K562 (cell line): ENCODE measurements around the gene PUM1. TPM values are rescaled to one million over a fixed set of nuclear protein-coding genes. Genes with fewer than 3 reads are reported as not detected.
A peak's percentile ranks its signal among the peaks of the same experiment; 100 is the strongest.

Source experiments
- C11orf30 ChIP-seq: fragments of 450-650 bp; IDR thresholded peaks from 2 replicates; pipeline ENCODE4 v1.6.1; 2016; ENCODE audit warnings: low read depth, mild to moderate bottlenecking
- EHMT2 ChIP-seq: fragments of 450-650 bp; IDR thresholded peaks from 2 replicates; pipeline ENCODE4 v1.6.1; 2018; ENCODE audit warnings: antibody characterized with exemption
- ESRRA ChIP-seq: fragments of 450-650 bp; IDR thresholded peaks from 2 replicates; pipeline ENCODE4 v1.6.1; 2014; ENCODE audit warnings: low read depth, mild to moderate bottlenecking, moderate library complexity, borderline replicate concordance
- ETV1 ChIP-seq: fragments of 450-650 bp; conservative IDR thresholded peaks from 2 replicates; pipeline ENCODE4 v1.6.1; 2016; ENCODE audit warnings: missing genetic modification characterization, control low read depth, low read depth, missing compliant biosample characterization
- HMGN3 ChIP-seq: IDR thresholded peaks from 2 replicates; pipeline ENCODE4 v1.6.1; 2011; ENCODE audit warnings: borderline replicate concordance, low read depth, mild to moderate bottlenecking, mixed read lengths, low read length; ENCODE audit not compliant: insufficient read length; ENCODE audit errors: extremely low read depth
- HNRNPH1 ChIP-seq: fragments of 200-400 bp; formaldehyde crosslinking; optimal IDR thresholded peaks from 2 replicates; pipeline ENCODE3; 2017; ENCODE audit warnings: low read depth, mild to moderate bottlenecking, low read length, moderate library complexity
- HNRNPLL ChIP-seq: fragments of 200-400 bp; formaldehyde crosslinking; IDR thresholded peaks from 2 replicates; pipeline ENCODE4 v1.6.1; 2017; ENCODE audit warnings: low read length, low read depth, mild to moderate bottlenecking; ENCODE audit not compliant: poor library complexity, severe bottlenecking
- KLF10 ChIP-seq: fragments of 250-450 bp; sonication (Bioruptor Pico); IDR thresholded peaks from 2 replicates; pipeline ENCODE4 v1.6.1; 2021; ENCODE audit warnings: matching md5 sums
- L3MBTL2 ChIP-seq: fragments of 450-650 bp; IDR thresholded peaks from 2 replicates; pipeline ENCODE4 v1.6.1; 2016; ENCODE audit warnings: mild to moderate bottlenecking, moderate library complexity
- LEF1 ChIP-seq: fragments of 450-650 bp; IDR thresholded peaks from 2 replicates; pipeline ENCODE4 v1.6.1; 2016; ENCODE audit warnings: mild to moderate bottlenecking
- MLX ChIP-seq, 2 experiments: fragments of 450-650 bp in 1 of 2; sonication (generic) in 1 of 2; formaldehyde crosslinking; conservative IDR thresholded peaks; 2 replicates each; pipeline versions ENCODE4 v1.4.0 to v1.8.1; 2020 to 2022; ENCODE audit warnings: mild to moderate bottlenecking in 1 of 2, missing genetic modification reagents in 1 of 2
- NR2C2 ChIP-seq, 2 experiments: fragments of 200-800 bp in 1 of 2; sonication (Bioruptor generic) in 1 of 2; sonication (generic) in 1 of 2; formaldehyde crosslinking in 1 of 2; IDR thresholded peaks; 2 replicates each; pipeline versions ENCODE4 v1.6.1 to v1.8.0; 2016 to 2022; ENCODE audit warnings: mild to moderate bottlenecking in 1 of 2, missing compliant biosample characterization in 1 of 2, missing genetic modification characterization in 1 of 2, missing genetic modification reagents in 1 of 2
- PHB2 ChIP-seq: fragments of 450-650 bp; IDR thresholded peaks from 2 replicates; pipeline ENCODE4 v1.6.1; 2017; ENCODE audit warnings: low read depth
- TEAD2 ChIP-seq: fragments of 450-650 bp; IDR thresholded peaks from 2 replicates; pipeline ENCODE4 v1.6.1; 2016; ENCODE audit warnings: missing genetic modification characterization, control low read depth, missing compliant biosample characterization
- ZNF121 ChIP-seq: sonication (generic); formaldehyde crosslinking; conservative IDR thresholded peaks from 2 replicates; pipeline ENCODE4 v1.8.0; 2022; ENCODE audit warnings: missing genetic modification reagents
- ZNF263 ChIP-seq: sonication (generic); formaldehyde crosslinking; IDR thresholded peaks from 2 replicates; pipeline ENCODE4 v1.8.0; 2022; ENCODE audit warnings: mild to moderate bottlenecking, missing genetic modification reagents, borderline replicate concordance
- ZNF3 ChIP-seq: fragments of 250-450 bp; sonication (Bioruptor Pico); IDR thresholded peaks from 2 replicates; pipeline ENCODE4 v1.5.0; 2021; ENCODE audit warnings: mild to moderate bottlenecking, moderate library complexity
- polyA plus RNA-seq, 8 experiments: library from polyadenylated mRNA; depleted of rRNA in 4 of 8; stranded (reverse) in 5 of 8; unstranded in 3 of 8; fragments of >200 nt; fragmentation: Nextera tagmentation in 2 of 8; fragmentation: Illumina TruSeq in 1 of 8; extraction: Ambion mirVana in 2 of 8; extraction: Trizol in 1 of 8; gene quantifications; 2 replicates each; pipeline versions ENCODE4 v1.2.1 to v1.2.3, GENCODE V29; 2011 to 2014; ENCODE audit warnings: inconsistent platforms in 1 of 8, missing spikeins in 1 of 8
- total RNA-seq, 7 experiments: library from RNA; depleted of rRNA in 6 of 7; stranded (reverse); fragments of >200 nt in 6 of 7; fragmentation: Illumina TruSeq in 2 of 7; extraction: Trizol in 2 of 7; gene quantifications; 2 replicates each; pipeline versions ENCODE4 v1.2.1 to v1.2.3, GENCODE V29; 2011 to 2021; ENCODE audit warnings: low replicate concordance in 1 of 7
- TF ChIP-seq, protein P1 (sequence below): fragments of 450-650 bp; IDR thresholded peaks from 2 replicates; pipeline ENCODE4 v1.6.1; 2017; ENCODE audit warnings: antibody characterized with exemption, mild to moderate bottlenecking

Gene PUM1
- total and polyA plus RNA-seq, 9 of the 15 experiments (the other 6 are each of a cell fraction or from before 2014, with no cell fraction given) = 37.7 to 104 (median 55.7) TPM

DNA sequence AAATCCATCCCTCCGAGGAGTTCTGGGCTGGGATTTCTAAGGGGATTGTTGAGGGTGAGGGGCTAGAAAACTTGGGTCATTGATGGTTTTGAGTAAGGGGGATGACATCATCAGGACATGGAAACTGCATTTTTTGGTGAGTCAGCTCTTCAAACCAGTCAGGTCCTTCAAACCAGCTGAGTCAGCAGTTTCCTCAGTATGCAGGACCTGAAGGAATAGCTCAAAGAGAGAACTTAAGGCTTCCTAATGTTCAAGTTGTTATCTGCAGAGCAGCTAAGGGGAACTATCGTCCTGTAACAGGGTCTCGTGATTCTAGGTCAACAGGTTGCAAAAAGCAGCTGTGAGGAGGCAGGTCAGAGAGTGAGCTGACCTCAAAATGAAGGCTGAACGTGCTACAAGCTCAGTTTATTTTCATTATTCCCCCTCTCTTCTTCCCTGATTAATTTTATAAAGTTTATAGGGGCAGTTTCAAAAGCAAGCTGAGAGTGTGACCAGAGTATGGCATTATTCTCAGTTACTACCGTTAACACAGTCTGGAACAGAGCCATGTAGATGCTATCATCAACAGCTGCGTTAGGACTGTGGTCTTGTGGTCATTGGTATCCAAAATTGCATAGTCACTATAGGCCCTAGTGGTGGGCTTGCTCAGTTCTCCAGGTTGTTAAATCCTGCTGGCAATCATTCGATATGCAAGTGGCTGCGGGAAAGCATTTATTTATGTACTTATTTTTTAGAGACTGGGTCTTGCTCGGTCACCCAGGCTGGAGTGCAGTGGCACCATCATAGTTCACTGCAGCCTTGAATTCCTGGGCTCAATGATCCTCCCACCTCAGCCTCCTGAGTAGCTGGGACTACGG is 146.3 kb downstream of the PUM1 start (continued):
- TF ChIP-seq L3MBTL2 (peak; percentile 81), C11orf30 (peak; percentile 100), ZNF3 (CRISPR knock-in tag) (no peak), PHB2 (peak; percentile 14; the same call in 1 of the 2 replicates), ETV1 (tag) (peak; percentile 2; the same call in 1 of the 2 replicates), HNRNPH1 (no peak), ZNF263 (CRISPR knock-in tag) (peak; percentile 19; the same call in 1 of the 2 replicates), HNRNPLL (no peak), KLF10 (CRISPR knock-in tag) (no peak), NR2C2 (CRISPR knock-in tag; IDR thresholded peaks at IDR 0.05) (no peak), NR2C2 (tag; IDR thresholded peaks at IDR 0.05) (peak; percentile 87), ZNF121 (no peak), LEF1 (peak; percentile 95), ESRRA (peak; percentile 91), TEAD2 (tag) (peak; percentile 73; the same call in 1 of the 2 replicates), MLX (CRISPR knock-in tag; conservative IDR thresholded peaks at IDR 0.05) (no peak), EHMT2 (peak; percentile 68), HMGN3 (no peak)
- TF ChIP-seq, protein P1, sequence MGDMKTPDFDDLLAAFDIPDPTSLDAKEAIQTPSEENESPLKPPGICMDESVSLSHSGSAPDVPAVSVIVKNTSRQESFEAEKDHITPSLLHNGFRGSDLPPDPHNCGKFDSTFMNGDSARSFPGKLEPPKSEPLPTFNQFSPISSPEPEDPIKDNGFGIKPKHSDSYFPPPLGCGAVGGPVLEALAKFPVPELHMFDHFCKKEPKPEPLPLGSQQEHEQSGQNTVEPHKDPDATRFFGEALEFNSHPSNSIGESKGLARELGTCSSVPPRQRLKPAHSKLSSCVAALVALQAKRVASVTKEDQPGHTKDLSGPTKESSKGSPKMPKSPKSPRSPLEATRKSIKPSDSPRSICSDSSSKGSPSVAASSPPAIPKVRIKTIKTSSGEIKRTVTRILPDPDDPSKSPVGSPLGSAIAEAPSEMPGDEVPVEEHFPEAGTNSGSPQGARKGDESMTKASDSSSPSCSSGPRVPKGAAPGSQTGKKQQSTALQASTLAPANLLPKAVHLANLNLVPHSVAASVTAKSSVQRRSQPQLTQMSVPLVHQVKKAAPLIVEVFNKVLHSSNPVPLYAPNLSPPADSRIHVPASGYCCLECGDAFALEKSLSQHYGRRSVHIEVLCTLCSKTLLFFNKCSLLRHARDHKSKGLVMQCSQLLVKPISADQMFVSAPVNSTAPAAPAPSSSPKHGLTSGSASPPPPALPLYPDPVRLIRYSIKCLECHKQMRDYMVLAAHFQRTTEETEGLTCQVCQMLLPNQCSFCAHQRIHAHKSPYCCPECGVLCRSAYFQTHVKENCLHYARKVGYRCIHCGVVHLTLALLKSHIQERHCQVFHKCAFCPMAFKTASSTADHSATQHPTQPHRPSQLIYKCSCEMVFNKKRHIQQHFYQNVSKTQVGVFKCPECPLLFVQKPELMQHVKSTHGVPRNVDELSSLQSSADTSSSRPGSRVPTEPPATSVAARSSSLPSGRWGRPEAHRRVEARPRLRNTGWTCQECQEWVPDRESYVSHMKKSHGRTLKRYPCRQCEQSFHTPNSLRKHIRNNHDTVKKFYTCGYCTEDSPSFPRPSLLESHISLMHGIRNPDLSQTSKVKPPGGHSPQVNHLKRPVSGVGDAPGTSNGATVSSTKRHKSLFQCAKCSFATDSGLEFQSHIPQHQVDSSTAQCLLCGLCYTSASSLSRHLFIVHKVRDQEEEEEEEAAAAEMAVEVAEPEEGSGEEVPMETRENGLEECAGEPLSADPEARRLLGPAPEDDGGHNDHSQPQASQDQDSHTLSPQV = peak; percentile 93
- TF ChIP-seq, all 486 proteins: peak for 155
